Fibroblast of gingiva (primary cell): ENCODE results near the gene GBP1.

Experiments used
- DNase-seq: peaks from one replicate; pipeline ENCODE4 v3.0.0-alpha.2; 2011; ENCODE audit warnings: low read depth

GBP1 gene

GRCh38 chr1:89008511-89008910 lies 56.5 kb downstream of the GBP1 start:
- DNase-seq, result no peak

GRCh38 chr1:89005286-89006151 lies 59.5 kb downstream of the GBP1 start:
- no peak for DNase-seq
